ENCODE measurements around the gene MRPS18B.
"Not testable (repeated sequence)": the region's sequence is repeated elsewhere in the genome, so short reads cannot be mapped to it uniquely, and the experiment has no call there.

Gene MRPS18B

GRCh38 chr6:30647242-30648116, 29.8 kb downstream of the MRPS18B start:
- TF ChIP-seq, protein P1, sequence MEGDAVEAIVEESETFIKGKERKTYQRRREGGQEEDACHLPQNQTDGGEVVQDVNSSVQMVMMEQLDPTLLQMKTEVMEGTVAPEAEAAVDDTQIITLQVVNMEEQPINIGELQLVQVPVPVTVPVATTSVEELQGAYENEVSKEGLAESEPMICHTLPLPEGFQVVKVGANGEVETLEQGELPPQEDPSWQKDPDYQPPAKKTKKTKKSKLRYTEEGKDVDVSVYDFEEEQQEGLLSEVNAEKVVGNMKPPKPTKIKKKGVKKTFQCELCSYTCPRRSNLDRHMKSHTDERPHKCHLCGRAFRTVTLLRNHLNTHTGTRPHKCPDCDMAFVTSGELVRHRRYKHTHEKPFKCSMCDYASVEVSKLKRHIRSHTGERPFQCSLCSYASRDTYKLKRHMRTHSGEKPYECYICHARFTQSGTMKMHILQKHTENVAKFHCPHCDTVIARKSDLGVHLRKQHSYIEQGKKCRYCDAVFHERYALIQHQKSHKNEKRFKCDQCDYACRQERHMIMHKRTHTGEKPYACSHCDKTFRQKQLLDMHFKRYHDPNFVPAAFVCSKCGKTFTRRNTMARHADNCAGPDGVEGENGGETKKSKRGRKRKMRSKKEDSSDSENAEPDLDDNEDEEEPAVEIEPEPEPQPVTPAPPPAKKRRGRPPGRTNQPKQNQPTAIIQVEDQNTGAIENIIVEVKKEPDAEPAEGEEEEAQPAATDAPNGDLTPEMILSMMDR (conservative IDR thresholded peaks at IDR 0.05; ENCODE audit: low read depth, low read length) = no peak
- peak; percentile 50 for DNase-seq (ENCODE audit: low read depth)
- H3K4me3 ChIP-seq (ENCODE audit: low read depth, low read length) = peak overlapping the region; percentile 98

DNA sequence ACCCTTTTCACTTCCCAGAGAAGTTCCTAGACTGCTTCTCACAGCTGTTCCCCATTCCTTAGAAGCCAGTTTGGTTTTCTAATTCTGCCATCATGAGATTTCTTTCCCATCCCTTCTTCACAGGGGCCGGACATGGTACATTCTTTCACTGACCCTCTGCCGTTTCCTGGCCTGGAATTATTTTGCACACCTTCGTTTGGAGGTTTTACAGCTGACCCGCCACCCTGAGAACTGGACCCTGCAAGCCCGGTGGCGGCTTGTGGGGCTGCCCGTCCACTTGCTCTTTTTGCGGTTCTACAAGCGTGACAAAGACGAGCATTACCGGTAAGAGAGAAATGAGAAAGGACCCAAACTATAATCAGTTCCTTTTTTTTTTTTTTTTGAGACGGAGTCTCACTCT, 33.5 kb downstream of the MRPS18B start:
- DNase-seq (ENCODE audit: low read depth) = no peak
- H3K4me3 ChIP-seq (ENCODE audit: low read depth, low read length) = no peak overlapping the region
- TF ChIP-seq, protein P1 (conservative IDR thresholded peaks at IDR 0.05; ENCODE audit: low read depth, low read length) = no peak

- H3K4me3 ChIP-seq (ENCODE audit: low read depth, low read length) = no peak overlapping the region
- TF ChIP-seq, protein P1 (conservative IDR thresholded peaks at IDR 0.05; ENCODE audit: low read depth, low read length) = no peak
- DNase-seq (ENCODE audit: low read depth) = no peak
Observed at GRCh38 chr6:30654798-30655742, 37.4 kb downstream of the MRPS18B start.

GRCh38 chr6:30655743-30656094, 38.1 kb downstream of the MRPS18B start:
- TF ChIP-seq, protein P1 (conservative IDR thresholded peaks at IDR 0.05; ENCODE audit: low read depth, low read length) = no peak
- peak; percentile 33 for DNase-seq (ENCODE audit: low read depth)
- no peak overlapping the region for H3K4me3 ChIP-seq (ENCODE audit: low read depth, low read length)

DNA sequence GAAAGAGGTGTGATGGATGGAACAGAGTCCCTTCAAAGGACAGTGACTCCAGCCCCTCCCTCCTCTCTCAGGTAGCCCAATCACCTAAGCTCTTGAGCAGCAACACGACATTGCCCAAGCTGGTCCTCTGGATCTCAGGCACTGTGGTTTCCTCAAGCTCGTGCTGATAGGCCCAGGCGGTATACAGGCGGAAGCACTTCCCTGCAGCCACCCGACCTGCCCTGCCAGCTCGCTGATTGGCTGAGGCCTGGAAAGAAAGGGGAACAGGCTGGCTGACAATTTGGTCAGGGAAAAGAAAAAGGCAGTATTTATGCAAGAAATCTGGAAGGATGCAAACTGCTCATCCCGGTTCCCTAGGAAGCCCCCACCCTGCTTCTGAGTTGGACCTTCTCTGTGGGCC, 38.9 kb downstream of the MRPS18B start:
- no peak overlapping the region for H3K4me3 ChIP-seq (ENCODE audit: low read depth, low read length)
- DNase-seq (ENCODE audit: low read depth) = no peak
- TF ChIP-seq, protein P1 (conservative IDR thresholded peaks at IDR 0.05; ENCODE audit: low read depth, low read length) = no peak

GRCh38 chr6:30657454-30657853, 39.8 kb downstream of the MRPS18B start:
- DNase-seq (ENCODE audit: low read depth) = no peak
- TF ChIP-seq, protein P1 (conservative IDR thresholded peaks at IDR 0.05; ENCODE audit: low read depth, low read length) = no peak
- H3K4me3 ChIP-seq (ENCODE audit: low read depth, low read length) = no peak overlapping the region

DNA sequence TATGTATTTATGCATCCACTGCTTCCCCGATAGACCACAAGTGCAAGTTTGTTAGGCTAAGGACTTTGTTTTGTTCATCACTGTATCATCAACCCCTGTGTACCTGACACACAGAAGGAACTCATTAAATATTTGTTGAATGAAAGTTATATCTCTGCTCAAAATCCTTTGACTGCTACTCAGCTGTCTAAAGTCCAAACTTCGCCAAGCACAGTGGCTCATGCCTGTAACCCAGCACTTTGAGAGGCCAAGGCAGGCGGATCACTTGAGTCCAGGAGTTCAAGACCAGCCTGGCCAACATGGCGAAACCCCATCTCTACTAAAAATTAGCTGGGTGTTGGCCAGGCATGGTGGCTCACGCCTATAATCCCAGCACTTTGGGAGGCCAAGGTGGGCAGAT, 40.3 kb downstream of the MRPS18B start:
- not testable (repeated sequence) for H3K4me3 ChIP-seq (ENCODE audit: low read depth, low read length); DNase-seq (ENCODE audit: low read depth)

Data from choroid plexus epithelial cell (primary cell).